NCI-H1105 treated with DMSO at 0.1 percent for 48 hours (cell line): ENCODE measurements around the gene RIMBP2.

ENCODE experiments used
- DNase-seq: peaks from one replicate; lab custom pipeline; 2025; lab: John Stamatoyannopoulos, UW

Gene RIMBP2

GRCh38 chr12:130538343-130539095 lies 177.6 kb downstream of the RIMBP2 start:
- no peak for DNase-seq

DNA sequence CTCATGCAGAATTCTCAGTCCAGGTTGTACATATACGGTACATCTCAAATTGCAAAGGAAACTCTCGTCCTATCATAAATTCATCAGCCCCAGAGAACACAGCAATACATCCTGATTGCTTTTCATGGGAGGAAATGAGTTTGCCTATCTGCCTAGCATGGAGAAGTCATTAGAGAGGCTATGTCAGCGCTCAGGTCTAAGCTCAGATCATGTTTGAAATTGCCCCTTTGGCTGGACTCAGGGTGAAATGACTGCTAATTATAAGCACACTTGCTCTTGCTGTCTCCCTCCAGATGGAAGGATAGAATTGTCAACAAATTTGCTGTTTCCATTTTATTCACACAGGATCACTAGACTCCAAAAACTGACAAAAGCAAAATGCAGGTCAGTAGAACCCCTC lies 178.4 kb downstream of the RIMBP2 start:
- DNase-seq = no peak

- DNase-seq = peak; percentile 49
Measured at GRCh38 chr12:130537051-130537450, 179.0 kb downstream of the RIMBP2 start.

GRCh38 chr12:130530429-130530828 lies 185.7 kb downstream of the RIMBP2 start:
- no peak for DNase-seq

- DNase-seq = no peak
Measured at GRCh38 chr12:130529781-130530180, 186.3 kb downstream of the RIMBP2 start.

GRCh38 chr12:130527239-130527638 lies 188.9 kb downstream of the RIMBP2 start:
- DNase-seq = no peak

DNA sequence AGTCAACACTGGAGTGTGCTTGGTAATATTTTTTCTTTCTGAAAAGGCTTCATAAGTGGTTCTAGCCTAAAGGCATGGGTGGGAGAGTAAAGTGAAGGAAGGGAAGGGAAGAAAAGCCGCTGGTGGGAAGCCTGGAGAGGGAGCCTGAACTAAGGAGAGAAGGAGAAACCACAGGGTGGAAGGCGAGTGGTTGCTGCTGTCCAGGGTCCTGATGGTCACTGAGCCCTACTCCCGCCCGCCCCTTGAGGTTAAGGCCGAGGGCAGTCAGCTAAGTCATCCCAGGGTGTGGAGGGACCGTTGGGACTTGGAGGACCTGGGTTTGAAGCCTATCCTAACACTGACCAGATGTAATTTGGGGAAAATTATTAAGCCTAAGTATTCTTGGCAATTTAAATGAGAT lies 189.3 kb downstream of the RIMBP2 start:
- DNase-seq = no peak

DNA sequence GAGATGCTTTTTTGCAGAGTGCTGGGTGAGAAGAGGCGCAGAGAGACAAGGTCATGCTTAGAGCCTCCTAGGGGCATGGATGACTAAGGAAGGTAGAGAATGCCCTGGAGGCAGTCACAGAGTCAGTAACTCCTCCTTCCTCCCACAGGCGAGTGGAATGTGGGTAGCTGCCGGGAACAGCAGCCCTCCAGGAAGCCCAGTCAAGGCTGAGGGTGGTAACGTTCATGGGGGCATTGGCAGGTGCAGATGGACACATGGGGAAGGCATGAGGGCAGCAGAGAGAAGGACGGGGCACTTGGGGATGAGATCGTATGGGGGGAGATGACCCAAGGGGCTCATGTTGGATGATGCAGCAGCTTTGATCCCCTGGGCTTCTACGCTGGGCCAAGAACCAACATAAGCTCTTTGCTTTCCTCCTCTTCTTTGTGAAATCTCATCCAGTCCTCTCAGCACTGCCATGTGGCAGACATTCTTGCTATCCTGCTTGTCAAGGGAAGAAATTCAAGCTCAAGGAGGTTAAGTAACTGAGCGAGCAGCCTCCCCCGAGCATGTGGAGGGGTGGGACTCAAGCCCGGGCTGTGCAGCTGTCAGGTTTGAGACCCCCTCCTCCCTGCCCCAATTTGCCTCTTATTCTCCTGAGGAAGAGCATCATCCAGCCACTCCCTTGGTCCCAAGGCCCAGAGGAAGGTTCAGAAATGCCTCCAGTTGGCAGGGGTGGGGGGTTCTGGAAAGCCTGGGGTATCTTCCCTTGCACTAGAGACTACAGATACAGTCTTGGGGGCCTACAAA lies 190.5 kb downstream of the RIMBP2 start:
- no peak for DNase-seq

DNA sequence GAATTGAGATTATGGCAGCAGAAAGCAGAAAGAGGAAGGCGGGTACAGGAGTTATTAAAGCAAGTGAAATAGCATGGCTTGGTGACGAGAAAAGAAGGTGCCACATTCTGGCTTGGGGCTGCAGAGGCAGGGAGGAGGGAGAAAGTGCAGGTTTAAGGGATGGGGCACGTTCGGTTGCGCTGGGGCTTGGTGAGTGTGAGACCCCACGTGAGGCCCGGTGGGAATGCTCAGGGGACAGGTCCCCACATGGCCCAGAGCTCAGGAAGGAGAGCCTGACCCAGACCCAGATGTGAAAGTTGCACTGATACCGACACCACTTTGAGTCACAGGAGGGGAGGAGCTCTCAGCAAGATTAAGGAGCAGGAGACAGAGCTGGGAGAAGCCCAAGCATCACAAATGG lies 191.3 kb downstream of the RIMBP2 start:
- DNase-seq = no peak

GRCh38 chr12:130523863-130524614 lies 192.1 kb downstream of the RIMBP2 start:
- DNase-seq = no peak

- no peak for DNase-seq
Measured at GRCh38 chr12:130523208-130523607, 192.9 kb downstream of the RIMBP2 start.

GRCh38 chr12:130522244-130522834 lies 193.8 kb downstream of the RIMBP2 start:
- no peak for DNase-seq

DNA sequence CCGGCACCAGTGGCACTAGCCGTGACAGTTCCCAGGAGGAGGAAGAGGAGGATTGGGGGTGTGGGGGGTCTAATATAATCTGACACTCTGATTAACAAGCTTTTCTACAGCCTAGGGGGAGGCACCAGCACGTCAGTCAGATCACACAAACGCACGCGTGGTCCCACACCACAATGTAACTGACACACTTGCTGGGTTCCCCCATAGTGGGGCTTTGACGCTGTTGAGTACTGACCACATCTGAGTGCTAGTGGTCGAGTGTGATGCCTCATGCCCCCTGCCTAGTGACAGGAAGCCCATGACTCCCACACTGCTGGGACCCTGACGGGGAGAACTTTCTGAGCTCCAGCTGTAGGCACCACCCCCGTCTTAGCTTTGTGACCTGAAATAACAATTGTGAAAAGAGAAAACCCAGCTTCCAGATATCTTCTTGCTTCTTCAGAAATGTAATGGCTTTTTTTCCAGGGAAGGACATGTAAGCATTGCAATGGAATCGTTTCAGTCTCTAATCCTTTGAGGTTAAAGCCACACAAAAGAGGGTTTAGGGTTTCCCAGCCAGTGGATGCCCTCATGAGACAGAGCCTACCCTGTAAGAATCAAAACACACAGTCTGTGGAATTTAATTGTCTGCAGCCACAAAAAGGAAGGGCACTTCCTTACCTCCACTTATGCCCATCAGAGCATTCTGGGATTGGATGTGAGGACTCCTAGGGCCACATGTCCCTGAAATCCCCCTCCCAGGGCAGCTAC lies 194.5 kb downstream of the RIMBP2 start:
- no peak for DNase-seq

- no peak for DNase-seq
Measured at GRCh38 chr12:130520784-130521183, 195.3 kb downstream of the RIMBP2 start.

GRCh38 chr12:130517588-130517987 lies 198.5 kb downstream of the RIMBP2 start:
- DNase-seq = no peak

GRCh38 chr12:130514149-130514551 lies 201.9 kb downstream of the RIMBP2 start:
- DNase-seq = no peak

DNA sequence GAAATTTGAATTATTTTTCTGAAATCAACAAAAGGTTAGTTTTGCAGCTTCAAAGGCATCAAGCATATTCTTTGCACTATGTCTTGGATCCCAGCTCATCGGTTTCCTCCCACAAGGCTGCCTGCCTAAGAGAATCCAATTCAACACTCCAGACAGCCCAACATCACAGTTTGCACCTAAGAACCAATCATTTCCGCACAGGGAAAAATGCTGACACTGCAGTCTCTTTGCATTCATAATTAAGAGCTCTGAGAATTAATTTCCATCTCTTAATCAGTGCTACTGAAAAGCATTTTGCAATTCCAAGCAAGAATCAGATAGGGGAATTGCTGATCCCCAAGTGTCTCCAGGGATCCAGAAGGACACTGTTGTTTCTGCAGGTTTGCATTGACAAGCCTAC lies 202.5 kb downstream of the RIMBP2 start:
- no peak for DNase-seq

DNA sequence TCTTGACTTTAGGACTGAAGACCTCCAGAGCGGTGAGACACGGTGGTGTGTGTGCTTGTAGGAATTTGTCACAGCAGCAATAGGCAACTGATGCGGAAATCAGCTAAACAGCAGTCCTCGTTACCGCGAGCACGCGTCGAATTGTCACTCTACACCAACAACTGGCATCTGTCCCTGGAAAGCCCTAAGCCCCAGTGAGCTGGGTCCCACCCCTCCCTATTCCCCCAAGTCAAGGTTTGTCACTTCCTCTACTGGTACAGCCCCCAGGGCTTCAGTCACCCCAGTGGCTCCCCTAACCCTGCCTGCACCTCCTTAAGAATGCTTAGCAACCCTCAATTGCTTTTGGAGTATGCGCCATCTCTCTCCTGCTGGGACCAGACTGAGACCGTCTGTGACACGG lies 204.8 kb downstream of the RIMBP2 start:
- no peak for DNase-seq

GRCh38 chr12:130509454-130509853 lies 206.6 kb downstream of the RIMBP2 start:
- no peak for DNase-seq

- no peak for DNase-seq
Measured at GRCh38 chr12:130508847-130509246, 207.3 kb downstream of the RIMBP2 start.

GRCh38 chr12:130508318-130508717 lies 207.8 kb downstream of the RIMBP2 start:
- DNase-seq = no peak

GRCh38 chr12:130506844-130507243 lies 209.3 kb downstream of the RIMBP2 start:
- no peak for DNase-seq
